HEK293 (cell line): ENCODE results near the gene ZNF48.

Source experiments
- ATF2 ChIP-seq: fragments of 450-650 bp; formaldehyde crosslinking; IDR thresholded peaks from 2 replicates; pipeline ENCODE4 v1.5.1; 2016; ENCODE audit warnings: missing biosample characterization, missing genetic modification characterization, low read depth
- EGR2 ChIP-seq: fragments of 450-650 bp; formaldehyde crosslinking; IDR thresholded peaks from 2 replicates; pipeline ENCODE4 v1.5.1; 2016; ENCODE audit warnings: low read depth, missing biosample characterization, missing genetic modification characterization
- GLIS1 ChIP-seq: fragments of 450-650 bp; formaldehyde crosslinking; IDR thresholded peaks from 2 replicates; pipeline ENCODE4 v1.5.1; 2016; ENCODE audit warnings: missing biosample characterization, missing genetic modification characterization
- HOXC10 ChIP-seq: sonication (generic); formaldehyde crosslinking; IDR thresholded peaks from 2 replicates; pipeline ENCODE4 v1.8.1; 2023; ENCODE audit warnings: mild to moderate bottlenecking, missing genetic modification reagents
- KLF7 ChIP-seq: fragments of 450-650 bp; formaldehyde crosslinking; IDR thresholded peaks from 2 replicates; pipeline ENCODE4 v1.5.1; 2016; ENCODE audit warnings: missing biosample characterization, missing genetic modification characterization, borderline replicate concordance
- KLF9 ChIP-seq: fragments of 450-650 bp; formaldehyde crosslinking; IDR thresholded peaks from 2 replicates; pipeline ENCODE4 v1.5.1; 2016; ENCODE audit warnings: missing biosample characterization, missing genetic modification characterization, low read depth
- PBX3 ChIP-seq: sonication (generic); formaldehyde crosslinking; IDR thresholded peaks from 2 replicates; pipeline ENCODE4 v1.8.1; 2022; ENCODE audit warnings: mild to moderate bottlenecking, moderate library complexity, missing genetic modification reagents
- SP2 ChIP-seq: fragments of 450-650 bp; formaldehyde crosslinking; IDR thresholded peaks from 2 replicates; pipeline ENCODE4 v1.5.1; 2016; ENCODE audit warnings: missing biosample characterization, missing genetic modification characterization
- SP3 ChIP-seq: fragments of 450-650 bp; formaldehyde crosslinking; IDR thresholded peaks from 2 replicates; pipeline ENCODE4 v1.5.1; 2016; ENCODE audit warnings: missing biosample characterization, missing genetic modification characterization
- ZBTB17 ChIP-seq: fragments of 450-650 bp; formaldehyde crosslinking; IDR thresholded peaks from 2 replicates; pipeline ENCODE4 v1.5.1; 2016; ENCODE audit warnings: missing biosample characterization, missing genetic modification characterization
- ZFHX2 ChIP-seq: fragments of 450-650 bp; formaldehyde crosslinking; conservative IDR thresholded peaks from 2 replicates; pipeline ENCODE4 v1.5.1; 2016; ENCODE audit warnings: missing biosample characterization, missing genetic modification characterization
- ZIC2 ChIP-seq: fragments of 450-650 bp; formaldehyde crosslinking; IDR thresholded peaks from 2 replicates; pipeline ENCODE4 v1.5.1; 2016; ENCODE audit warnings: missing biosample characterization, missing genetic modification characterization
- ZNF121 ChIP-seq: fragments of 450-650 bp; formaldehyde crosslinking; IDR thresholded peaks from 2 replicates; pipeline ENCODE4 v1.5.1; 2016; ENCODE audit warnings: missing biosample characterization, missing genetic modification characterization
- ZNF146 ChIP-seq: fragments of 450-650 bp; formaldehyde crosslinking; IDR thresholded peaks from 2 replicates; pipeline ENCODE4 v1.5.1; 2016; ENCODE audit warnings: missing biosample characterization, missing genetic modification characterization
- ZNF24 ChIP-seq: fragments of 450-650 bp; formaldehyde crosslinking; IDR thresholded peaks from 2 replicates; pipeline ENCODE4 v1.5.1; 2016; ENCODE audit warnings: missing biosample characterization, missing genetic modification characterization
- ZNF341 ChIP-seq: fragments of 450-650 bp; formaldehyde crosslinking; IDR thresholded peaks from 2 replicates; pipeline ENCODE4; 2016; ENCODE audit warnings: low read depth, missing biosample characterization, missing genetic modification characterization
- ZNF366 ChIP-seq: fragments of 450-650 bp; formaldehyde crosslinking; conservative IDR thresholded peaks from 2 replicates; pipeline ENCODE4 v1.5.1; 2016; ENCODE audit warnings: missing biosample characterization, missing genetic modification characterization
- ZNF416 ChIP-seq: fragments of 450-650 bp; formaldehyde crosslinking; IDR thresholded peaks from 2 replicates; pipeline ENCODE4 v1.5.1; 2016; ENCODE audit warnings: missing biosample characterization, missing genetic modification characterization
- ZNF488 ChIP-seq: fragments of 450-650 bp; formaldehyde crosslinking; IDR thresholded peaks from 2 replicates; pipeline ENCODE4 v1.5.1; 2016; ENCODE audit warnings: missing biosample characterization, missing genetic modification characterization
- ZNF501 ChIP-seq: fragments of 450-650 bp; formaldehyde crosslinking; IDR thresholded peaks from 2 replicates; pipeline ENCODE4 v1.5.1; 2016; ENCODE audit warnings: missing biosample characterization, missing genetic modification characterization
- ZNF561 ChIP-seq: fragments of 450-650 bp; IDR thresholded peaks from 2 replicates; pipeline ENCODE4 v1.5.1; 2018; ENCODE audit warnings: missing biosample characterization, missing genetic modification characterization, borderline replicate concordance
- ZNF658 ChIP-seq: fragments of 450-650 bp; formaldehyde crosslinking; IDR thresholded peaks from 2 replicates; pipeline ENCODE4; 2016; ENCODE audit warnings: missing biosample characterization, missing genetic modification characterization
- TF ChIP-seq, protein P1 (sequence below): fragments of 450-650 bp; formaldehyde crosslinking; IDR thresholded peaks from 2 replicates; pipeline ENCODE4 v1.5.1; 2016; ENCODE audit warnings: missing biosample characterization, missing genetic modification characterization
- TF ChIP-seq, protein P2 (sequence below): fragments of 450-650 bp; formaldehyde crosslinking; IDR thresholded peaks from 2 replicates; pipeline ENCODE4 v1.5.1; 2016; ENCODE audit warnings: missing biosample characterization, missing genetic modification characterization
- TF ChIP-seq, protein P3 (sequence below): fragments of 450-650 bp; formaldehyde crosslinking; IDR thresholded peaks from 2 replicates; pipeline ENCODE4 v1.5.0; 2017; ENCODE audit warnings: missing biosample characterization, missing genetic modification characterization, borderline replicate concordance
- TF ChIP-seq, protein P4 (sequence below): fragments of 450-650 bp; formaldehyde crosslinking; IDR thresholded peaks from 2 replicates; pipeline ENCODE4 v1.5.1; 2016; ENCODE audit warnings: missing biosample characterization, missing genetic modification characterization

ZNF48 gene

GRCh38 chr16:30370456-30371247 is 24.6 kb upstream of the ZNF48 start, which contains the start of gene TBC1D10B (continued):
- TF ChIP-seq, protein P1, sequence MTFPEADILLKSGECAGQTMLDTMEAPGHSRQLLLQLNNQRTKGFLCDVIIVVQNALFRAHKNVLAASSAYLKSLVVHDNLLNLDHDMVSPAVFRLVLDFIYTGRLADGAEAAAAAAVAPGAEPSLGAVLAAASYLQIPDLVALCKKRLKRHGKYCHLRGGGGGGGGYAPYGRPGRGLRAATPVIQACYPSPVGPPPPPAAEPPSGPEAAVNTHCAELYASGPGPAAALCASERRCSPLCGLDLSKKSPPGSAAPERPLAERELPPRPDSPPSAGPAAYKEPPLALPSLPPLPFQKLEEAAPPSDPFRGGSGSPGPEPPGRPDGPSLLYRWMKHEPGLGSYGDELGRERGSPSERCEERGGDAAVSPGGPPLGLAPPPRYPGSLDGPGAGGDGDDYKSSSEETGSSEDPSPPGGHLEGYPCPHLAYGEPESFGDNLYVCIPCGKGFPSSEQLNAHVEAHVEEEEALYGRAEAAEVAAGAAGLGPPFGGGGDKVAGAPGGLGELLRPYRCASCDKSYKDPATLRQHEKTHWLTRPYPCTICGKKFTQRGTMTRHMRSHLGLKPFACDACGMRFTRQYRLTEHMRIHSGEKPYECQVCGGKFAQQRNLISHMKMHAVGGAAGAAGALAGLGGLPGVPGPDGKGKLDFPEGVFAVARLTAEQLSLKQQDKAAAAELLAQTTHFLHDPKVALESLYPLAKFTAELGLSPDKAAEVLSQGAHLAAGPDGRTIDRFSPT (tag by site-specific recombination) = peak; percentile 99
- TF ChIP-seq ZNF488 (tag by site-specific recombination) (no peak), ZNF146 (tag by site-specific recombination) (no peak), ZNF366 (tag by site-specific recombination) (peak; percentile 91), ATF2 (no peak), HOXC10 (CRISPR knock-in tag) (peak; percentile 100), EGR2 (tag by site-specific recombination) (peak; percentile 91), ZBTB17 (tag by site-specific recombination) (peak; percentile 76), ZNF341 (tag by site-specific recombination) (peak; percentile 56), ZNF121 (no peak), GLIS1 (tag by site-specific recombination) (peak; percentile 49; the same call in 1 of the 2 replicates), ZNF416 (tag by site-specific recombination) (no peak), KLF9 (tag by site-specific recombination) (0 out of 2 replicates have a peak, but pooled peaks have one; percentile 38), KLF7 (tag by site-specific recombination) (no peak), ZNF658 (tag by site-specific recombination) (no peak), PBX3 (CRISPR knock-in tag) (peak; percentile 97), SP3 (tag by site-specific recombination) (peak; percentile 99), ZNF561 (peak; percentile 92), ZFHX2 (tag by site-specific recombination) (peak; percentile 80), ZIC2 (tag by site-specific recombination) (peak; percentile 38; the same call in 1 of the 2 replicates), ZNF501 (tag by site-specific recombination) (no peak), ZNF24 (tag by site-specific recombination) (no peak), SP2 (peak; percentile 99)
- TF ChIP-seq, protein P2, sequence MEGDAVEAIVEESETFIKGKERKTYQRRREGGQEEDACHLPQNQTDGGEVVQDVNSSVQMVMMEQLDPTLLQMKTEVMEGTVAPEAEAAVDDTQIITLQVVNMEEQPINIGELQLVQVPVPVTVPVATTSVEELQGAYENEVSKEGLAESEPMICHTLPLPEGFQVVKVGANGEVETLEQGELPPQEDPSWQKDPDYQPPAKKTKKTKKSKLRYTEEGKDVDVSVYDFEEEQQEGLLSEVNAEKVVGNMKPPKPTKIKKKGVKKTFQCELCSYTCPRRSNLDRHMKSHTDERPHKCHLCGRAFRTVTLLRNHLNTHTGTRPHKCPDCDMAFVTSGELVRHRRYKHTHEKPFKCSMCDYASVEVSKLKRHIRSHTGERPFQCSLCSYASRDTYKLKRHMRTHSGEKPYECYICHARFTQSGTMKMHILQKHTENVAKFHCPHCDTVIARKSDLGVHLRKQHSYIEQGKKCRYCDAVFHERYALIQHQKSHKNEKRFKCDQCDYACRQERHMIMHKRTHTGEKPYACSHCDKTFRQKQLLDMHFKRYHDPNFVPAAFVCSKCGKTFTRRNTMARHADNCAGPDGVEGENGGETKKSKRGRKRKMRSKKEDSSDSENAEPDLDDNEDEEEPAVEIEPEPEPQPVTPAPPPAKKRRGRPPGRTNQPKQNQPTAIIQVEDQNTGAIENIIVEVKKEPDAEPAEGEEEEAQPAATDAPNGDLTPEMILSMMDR (tag by site-specific recombination) = no peak
- TF ChIP-seq, protein P3, sequence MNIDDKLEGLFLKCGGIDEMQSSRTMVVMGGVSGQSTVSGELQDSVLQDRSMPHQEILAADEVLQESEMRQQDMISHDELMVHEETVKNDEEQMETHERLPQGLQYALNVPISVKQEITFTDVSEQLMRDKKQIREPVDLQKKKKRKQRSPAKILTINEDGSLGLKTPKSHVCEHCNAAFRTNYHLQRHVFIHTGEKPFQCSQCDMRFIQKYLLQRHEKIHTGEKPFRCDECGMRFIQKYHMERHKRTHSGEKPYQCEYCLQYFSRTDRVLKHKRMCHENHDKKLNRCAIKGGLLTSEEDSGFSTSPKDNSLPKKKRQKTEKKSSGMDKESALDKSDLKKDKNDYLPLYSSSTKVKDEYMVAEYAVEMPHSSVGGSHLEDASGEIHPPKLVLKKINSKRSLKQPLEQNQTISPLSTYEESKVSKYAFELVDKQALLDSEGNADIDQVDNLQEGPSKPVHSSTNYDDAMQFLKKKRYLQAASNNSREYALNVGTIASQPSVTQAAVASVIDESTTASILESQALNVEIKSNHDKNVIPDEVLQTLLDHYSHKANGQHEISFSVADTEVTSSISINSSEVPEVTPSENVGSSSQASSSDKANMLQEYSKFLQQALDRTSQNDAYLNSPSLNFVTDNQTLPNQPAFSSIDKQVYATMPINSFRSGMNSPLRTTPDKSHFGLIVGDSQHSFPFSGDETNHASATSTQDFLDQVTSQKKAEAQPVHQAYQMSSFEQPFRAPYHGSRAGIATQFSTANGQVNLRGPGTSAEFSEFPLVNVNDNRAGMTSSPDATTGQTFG (tag by site-specific recombination) = no peak
- TF ChIP-seq, protein P4, sequence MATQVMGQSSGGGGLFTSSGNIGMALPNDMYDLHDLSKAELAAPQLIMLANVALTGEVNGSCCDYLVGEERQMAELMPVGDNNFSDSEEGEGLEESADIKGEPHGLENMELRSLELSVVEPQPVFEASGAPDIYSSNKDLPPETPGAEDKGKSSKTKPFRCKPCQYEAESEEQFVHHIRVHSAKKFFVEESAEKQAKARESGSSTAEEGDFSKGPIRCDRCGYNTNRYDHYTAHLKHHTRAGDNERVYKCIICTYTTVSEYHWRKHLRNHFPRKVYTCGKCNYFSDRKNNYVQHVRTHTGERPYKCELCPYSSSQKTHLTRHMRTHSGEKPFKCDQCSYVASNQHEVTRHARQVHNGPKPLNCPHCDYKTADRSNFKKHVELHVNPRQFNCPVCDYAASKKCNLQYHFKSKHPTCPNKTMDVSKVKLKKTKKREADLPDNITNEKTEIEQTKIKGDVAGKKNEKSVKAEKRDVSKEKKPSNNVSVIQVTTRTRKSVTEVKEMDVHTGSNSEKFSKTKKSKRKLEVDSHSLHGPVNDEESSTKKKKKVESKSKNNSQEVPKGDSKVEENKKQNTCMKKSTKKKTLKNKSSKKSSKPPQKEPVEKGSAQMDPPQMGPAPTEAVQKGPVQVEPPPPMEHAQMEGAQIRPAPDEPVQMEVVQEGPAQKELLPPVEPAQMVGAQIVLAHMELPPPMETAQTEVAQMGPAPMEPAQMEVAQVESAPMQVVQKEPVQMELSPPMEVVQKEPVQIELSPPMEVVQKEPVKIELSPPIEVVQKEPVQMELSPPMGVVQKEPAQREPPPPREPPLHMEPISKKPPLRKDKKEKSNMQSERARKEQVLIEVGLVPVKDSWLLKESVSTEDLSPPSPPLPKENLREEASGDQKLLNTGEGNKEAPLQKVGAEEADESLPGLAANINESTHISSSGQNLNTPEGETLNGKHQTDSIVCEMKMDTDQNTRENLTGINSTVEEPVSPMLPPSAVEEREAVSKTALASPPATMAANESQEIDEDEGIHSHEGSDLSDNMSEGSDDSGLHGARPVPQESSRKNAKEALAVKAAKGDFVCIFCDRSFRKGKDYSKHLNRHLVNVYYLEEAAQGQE (tag by site-specific recombination) = no peak
